Measurements from ENCODE around the gene SIGLEC1.

Gene SIGLEC1

DNA sequence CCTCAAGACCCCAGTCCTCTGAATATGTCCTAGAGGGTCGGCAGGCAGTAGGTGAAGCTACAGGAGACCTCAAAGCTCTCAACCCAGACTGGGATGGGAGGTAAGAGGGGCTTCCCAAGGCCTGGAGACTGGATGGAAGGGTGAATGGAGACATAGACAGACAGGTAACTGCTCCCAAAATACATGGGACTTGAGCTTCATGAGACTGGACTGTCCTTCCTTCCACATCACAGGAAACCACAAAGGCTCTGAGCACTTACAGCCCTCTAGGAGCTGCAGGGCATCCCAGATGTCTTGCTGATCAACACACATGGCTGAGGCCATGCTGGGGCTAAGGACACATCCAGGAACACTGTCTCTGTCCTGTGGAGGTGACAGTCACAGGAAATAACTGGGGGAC lies 31.6 kb upstream of the SIGLEC1 start:
- no peak for DNase-seq (ENCODE audit: low read depth)

DNA sequence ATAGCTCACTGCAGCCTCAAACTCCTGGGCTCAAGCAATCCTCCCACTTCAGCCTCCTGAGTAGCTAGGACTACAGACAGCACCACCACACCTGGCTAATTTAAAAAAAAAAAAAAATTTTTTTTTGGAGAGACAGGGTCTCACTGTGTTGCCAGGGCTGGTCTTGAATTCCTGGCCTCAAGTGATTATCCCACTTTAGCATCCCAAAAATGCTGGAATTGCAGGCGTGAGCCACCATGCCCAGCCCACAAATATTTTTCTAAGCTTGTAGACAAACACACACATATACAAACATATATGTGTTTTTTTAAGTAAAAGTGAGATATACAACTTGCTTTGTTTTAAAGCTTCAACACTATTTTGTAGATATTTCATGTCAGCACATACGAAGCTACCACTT lies 30.9 kb upstream of the SIGLEC1 start:
- DNase-seq (ENCODE audit: low read depth) = no peak

DNA sequence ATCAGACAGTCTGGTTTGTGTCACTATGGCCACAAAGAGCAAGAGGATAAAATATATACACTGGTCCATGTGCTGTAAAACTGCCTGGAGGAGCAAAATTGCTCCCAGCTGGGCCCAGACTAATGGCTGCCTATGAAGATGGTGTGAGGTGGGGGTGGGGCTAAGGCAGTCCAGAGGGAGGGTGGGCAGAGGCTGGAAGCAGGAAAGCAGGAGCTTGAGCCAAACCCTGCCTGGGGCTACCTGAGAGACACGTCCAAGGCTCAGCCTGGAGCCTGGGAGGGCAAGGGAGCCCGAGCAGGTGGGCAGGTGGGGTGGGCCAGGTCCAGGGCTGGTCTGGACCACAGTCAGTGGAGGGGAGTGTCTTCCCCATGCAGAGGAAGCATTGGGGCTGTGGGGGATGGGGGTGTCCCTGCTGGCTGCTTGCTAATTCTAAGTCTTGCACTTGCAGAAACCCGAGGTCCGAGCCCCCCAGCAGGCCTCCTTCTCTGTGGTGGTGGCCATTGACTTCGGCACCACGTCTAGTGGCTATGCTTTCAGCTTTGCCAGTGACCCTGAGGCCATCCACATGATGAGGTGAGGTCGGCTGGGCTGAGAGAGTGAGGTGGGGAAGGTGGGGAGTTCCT lies 29.5 kb upstream of the SIGLEC1 start:
- no peak for DNase-seq (ENCODE audit: low read depth)

DNA sequence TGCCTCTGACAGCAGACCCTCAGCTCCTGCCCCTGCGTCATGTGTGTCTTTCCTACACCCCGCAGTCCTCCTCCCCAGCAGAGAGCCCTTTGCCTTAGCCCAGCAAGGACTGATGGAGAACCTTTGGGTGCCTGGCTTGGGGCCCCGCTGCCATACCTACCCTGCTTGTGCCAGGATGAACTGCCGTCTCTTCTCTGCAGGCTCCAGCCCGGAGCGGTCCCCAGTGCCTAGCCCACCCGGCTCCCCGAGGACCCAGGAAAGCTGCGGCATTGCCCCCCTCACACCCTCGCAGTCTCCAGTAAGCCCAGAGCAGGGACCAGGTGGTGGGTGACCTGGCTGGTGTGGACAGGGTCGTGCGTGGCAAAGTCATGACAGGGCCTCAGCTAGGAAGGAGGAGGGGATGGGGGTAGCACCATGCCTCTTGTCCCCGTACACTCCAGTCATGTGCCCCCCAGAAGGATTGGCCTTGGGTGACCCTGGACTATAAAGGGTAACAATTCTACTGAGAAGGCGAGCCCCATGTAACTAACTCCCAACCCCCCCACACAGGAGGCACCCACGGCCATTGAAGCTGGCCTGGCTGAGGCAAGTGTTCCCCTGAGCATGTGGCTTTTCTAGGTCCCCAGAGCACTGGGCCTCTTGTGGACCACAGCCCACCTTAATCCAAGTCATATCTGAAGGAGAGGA lies 28.4 kb upstream of the SIGLEC1 start:
- DNase-seq (ENCODE audit: low read depth) = no peak

DNA sequence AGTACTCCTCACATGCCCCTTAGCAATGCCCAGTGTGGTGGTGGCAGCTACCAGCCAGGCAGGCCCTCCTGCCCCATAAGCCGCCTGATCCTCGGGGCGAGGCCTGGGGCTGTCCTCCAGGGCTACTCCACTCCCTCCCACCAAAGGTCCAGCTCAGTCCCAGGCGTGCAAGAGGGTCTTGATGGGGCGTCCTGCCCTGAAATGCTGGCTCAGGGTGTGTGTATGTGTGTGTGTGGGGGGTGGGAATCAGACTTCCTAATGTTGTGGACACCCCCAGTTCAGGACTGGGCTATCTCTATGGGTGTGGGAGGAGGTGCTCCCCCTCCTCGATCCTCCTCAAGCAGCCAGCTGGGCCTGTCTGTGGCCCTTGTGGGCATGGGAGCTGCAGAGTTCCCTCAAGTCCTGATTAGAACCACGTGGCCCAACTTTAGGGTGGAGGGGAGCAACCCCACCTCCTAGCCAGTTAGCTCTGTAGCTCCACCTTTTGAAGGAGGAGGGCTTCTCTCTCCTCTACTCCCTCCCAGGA lies 27.6 kb upstream of the SIGLEC1 start:
- no peak for DNase-seq (ENCODE audit: low read depth)

DNA sequence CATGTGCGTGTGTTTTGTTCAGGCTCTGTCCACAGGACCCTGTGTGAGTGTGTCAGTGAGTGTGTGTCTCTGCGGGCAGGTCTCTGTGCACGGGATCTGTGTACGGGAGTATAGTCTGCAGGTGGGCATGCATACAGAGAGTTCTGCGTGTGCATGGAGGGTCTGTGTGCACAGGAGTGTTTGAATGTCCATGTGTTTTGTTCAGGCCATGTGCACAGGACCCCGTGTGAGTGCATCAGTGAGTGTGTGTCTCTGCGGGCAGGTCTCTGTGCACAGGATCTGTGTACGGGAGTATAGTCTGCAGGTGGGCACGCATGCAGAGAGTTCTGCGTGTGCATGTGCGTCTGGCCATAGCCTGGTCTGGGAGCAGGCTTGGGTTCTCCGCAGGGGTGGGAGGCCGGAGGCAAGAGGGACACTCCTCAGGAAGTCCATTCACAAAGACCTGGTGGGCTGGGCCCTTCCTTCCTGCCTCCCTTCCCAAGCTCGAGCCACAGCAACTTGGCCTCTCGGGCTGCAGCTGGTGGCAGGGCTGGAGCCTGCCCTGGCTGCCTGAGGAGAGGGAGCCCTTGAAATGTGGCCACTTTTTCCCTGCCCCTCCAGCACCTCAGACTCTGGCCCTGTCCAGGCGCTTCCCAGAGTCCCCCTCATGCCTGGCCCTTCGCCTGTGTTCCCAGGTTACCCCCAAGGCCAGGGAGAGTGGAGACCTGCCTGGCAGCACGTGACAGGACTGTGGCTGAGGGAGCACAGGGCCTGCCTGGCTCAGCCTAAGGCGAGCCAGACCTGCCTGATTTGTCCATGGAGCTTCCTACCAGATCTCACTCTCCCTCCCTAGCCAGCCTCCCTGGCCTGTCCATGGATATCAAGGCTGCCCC lies 26.9 kb upstream of the SIGLEC1 start:
- DNase-seq (ENCODE audit: low read depth) = no peak

DNA sequence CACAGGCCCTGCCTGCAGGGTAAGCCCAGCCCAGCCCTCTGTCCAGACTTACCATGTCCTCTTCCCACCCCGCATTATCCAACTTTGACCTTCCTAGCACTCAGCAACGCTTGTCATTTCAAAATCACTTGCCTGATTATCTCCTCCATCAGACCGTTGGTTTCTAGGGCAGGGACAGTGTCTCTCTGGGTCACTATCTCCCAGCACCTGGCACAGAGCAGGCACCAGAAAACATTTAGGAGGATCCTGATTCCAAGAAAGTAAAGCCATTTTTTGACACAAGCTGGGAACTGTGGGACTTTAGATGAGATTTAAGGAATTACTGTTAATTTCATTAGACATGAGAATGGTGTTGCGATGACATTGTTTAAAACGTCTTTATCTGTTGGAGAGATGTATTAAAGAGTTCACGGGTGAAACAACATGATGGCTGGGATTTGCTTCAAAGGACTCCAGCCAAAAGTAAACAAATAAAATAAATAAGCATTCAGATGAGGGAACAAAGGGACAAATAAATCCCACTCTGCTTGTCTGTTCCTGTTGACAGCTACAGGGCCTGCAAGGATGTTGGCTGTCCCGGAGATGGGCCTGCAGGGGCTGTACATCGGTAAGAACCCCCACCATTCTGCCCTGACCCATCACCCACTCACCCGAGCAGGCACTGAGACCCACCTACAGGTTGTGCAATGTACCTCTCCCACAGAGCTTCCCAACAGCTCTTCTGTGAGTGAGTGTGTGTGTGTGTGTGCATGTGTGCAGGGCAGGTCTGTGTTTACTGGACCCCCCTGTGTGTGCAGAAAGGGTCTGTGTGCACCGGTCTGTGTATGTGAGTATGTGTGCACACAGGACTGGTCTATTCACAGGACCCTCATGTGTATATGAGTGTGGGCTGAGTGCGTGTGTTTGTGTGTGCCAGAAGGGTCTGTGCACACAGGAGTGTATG lies 26.0 kb upstream of the SIGLEC1 start:
- DNase-seq (ENCODE audit: low read depth) = no peak

DNA sequence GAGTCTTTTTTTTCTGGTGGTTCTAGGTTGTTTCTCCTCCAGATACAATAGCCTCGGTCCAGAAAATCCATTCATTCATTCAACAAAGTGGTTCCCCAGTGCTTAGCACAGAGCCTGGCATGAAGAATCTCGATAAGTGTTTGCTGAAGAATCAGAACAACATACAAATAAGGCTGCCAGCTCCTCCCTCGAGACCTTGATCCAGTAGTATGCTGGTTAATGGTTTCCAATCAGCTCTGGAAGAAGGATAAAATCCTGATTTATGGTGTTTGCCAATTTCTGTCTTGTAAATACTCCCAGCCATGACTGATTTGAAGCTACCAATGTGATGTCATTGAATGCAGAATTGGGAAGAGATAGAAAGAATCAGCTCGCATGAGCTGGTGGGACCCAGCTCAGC lies 23.4 kb upstream of the SIGLEC1 start:
- no peak for DNase-seq (ENCODE audit: low read depth)

DNA sequence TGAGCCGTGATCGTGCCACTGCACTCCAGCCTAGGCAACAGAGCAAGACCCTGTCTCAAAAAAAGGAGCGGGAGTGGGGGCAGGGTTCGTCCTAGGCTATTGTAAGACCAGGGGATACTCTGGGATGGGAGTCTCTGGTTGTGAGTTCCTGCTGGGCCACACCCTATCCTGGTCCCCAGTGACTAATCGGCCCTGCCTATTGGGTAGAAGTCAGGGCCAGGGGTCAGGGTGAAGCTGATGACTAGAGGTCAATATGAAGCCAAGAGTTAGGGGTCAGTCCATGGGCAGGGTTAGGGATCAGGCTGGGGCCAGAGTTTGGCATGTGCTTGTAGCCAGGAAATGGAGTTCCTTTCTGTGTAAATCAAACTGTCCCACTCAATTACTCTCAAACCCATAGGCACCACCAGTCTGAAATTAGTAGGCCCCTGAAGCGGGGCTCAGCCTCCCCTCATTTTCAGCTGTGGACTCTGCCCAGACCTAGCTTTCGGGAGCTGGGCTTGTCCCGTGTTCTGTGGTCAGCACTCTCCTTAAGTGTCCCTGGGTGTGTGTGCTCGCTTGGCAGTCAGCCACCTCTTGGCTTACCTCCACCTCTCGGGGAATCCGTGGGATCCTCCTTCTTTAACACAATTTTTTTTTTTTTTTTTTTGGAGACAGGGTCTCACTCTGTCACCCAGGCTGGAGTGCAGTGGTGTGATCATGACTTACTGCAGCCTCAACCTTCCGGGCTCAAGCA lies 21.9 kb upstream of the SIGLEC1 start:
- DNase-seq (ENCODE audit: low read depth) = no peak

DNA sequence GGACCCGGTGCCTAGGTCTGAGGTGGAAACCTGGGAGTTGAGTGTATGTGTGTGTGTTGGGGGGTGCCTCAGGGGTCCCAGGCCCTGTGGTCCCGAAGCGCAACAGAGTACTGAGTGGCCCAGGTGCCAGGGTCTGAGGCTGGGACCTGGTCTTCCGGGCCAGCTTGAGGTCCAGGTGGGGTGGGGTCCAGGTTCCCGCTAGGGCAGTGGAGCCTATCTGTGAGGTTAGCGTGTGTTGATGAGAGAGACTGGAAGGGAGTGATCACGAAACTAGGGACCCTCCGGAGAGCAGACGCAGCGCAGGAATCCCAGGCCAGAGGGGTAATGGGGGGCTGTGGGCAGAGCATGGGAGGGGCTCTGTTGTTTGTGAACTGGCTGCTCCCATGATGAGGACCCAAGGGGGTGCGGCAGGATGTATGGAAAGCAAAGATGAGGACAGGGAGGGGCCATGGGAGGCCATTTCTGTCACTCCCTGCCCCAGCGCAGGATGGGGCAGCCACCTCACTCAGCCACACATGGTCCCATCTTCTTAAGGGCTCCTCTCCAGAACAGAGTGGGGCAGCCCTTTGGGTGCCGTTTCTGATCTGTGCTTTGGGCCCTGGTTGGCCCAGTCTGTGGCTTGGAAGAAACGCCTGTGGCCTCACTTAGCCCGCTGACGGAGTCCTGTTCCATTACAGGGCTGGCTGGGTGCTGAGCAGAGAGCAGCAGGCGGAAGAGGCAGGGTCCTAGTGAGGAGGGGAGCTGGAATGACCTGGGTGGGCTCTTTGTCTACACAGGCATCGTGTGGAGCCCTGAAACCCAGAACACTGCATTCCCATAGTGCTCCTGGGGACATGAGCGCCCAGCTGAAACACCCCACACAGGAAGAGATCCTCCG lies 21.0 kb upstream of the SIGLEC1 start:
- no peak for DNase-seq (ENCODE audit: low read depth)

DNA sequence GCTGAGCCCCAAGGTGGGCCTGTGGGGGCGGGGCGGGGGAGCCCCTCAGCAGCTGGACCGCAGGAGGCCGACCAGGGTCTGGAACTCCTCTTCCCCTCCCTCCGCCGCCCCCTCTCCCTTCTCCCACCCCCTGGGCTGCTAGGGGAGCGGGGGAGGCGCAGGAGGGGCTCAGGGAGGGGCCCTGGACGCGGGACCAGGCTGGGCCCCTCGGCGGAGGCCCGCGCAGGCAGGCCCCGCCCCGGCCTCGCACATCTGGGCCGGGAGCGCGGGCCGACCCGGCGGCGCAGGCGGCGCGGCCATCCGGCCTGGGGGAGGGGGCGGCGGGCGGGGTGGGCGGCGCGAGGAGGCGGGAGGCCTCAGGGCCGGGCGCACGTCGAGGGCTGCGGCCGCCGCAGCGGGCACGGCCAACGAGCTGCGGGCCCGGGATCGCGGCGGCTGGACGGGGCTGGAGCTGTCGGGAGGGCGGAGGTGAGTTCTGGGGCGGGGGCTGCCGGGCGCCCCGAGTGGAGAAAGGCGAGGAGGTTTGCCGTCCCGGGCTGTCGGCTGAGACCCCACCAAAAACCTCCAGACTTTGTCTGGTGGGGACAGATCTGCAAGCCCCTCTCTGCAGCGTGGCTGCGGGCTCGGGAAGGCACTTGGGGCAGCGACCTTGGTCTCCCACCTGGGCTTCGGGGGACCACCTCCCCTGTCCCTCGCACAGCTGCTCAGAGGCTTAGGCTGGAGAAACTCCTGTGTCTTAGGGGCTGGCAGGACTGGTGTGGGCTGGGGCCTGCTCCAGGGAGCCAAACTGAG lies 20.1 kb upstream of the SIGLEC1 start, which contains the start of gene HSPA12B:
Gene HSPA12B, plus strand, starts transcription at position 359 of the 792 bp plus-strand sequence. CDS start 5,990 bp downstream, outside the sequence.
- DNase-seq (ENCODE audit: low read depth) = no peak

DNA sequence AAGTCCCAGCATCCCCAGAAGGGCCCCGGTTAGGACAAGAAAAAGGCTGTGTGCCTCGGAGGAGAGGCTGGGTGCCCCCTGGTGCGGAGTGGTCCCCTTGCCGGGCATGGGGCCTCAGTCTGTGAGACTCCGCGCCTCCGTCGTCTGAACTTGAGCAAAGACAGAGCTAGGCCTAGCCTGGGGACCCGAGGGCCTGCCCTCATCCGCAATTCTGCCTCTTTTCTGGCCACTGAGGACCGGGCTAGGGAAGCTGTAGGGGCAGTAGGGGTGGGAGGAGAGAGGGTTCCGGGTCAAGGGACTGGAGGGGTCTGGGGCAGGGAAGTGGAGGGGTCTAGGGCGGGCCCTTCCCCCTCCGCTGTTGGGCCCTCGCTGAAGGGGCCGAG lies 19.5 kb upstream of the SIGLEC1 start:
- DNase-seq (ENCODE audit: low read depth) = no peak

DNA sequence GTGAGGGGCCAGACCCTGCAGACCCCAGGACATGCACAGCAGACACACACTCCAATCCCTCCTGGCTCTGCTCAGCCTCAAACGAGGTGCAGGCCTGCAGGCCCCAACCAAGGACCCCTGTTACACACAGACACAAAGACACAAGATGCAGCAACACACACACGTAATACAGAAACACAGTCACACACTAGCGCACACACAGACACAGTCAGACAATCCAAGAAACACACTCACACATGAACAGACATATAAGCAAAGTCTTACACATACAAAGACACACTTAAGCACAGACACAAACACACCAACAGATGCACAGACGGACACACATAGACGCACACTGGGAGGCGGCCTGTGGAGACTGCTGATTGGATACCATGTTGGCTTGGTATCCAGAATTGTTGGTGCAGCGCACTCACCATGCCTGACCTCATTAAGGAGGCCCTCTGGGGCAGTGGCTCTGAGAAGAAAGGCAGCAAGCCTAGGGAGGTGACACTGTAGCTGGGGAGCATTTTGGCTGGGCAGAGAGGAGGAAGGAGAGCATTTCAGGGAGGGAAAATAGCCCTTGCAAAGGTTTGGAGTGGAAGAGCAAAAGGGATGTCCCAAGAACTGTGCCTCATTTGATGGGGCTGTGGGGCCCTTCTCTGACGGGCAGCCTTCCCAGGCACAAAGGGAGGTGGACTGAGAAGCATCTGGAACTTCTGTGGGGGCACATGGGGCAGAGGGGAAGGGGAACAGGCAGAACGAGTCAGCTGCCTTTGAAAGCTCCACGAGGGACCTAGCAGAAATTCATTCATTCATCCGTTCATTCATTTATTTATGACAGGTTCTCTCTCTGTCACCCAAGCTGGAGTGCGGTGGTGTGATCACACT lies 18.6 kb upstream of the SIGLEC1 start:
- DNase-seq (ENCODE audit: low read depth) = no peak

DNA sequence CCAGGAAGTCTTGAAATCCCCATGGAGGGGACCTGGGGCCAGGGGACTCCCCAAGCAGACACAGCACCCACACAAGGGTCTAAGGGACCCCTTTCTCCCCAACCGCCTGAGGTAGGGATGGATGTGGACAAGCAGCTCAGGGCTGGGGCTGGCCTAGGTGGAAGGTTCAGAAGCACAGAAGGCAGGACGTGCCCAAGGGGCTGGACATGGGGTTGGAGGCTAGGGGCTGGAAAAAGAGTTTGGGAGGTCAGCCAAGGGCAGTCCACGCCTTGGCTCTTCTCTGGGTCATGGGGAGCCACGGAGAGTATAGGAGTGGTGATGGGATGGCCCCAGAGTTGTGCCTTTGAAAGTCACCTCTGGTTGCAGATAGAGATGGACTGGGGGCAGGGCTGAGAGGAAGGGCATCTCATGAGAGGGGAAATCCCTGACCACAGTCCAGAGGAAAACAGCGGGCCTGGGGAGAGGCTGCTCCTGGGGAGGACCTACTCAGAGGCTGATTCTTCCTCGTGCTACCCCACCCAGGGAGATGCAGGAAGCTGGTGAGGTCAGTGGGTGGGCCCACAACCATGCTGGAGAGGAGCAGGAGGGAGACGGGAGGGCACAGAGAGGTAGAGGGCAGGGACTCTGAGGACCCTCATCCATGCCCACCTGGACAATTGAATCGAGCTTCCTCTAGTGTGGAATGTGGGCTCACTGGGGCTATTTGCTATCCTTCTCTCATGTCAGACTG lies 17.6 kb upstream of the SIGLEC1 start:
- no peak for DNase-seq (ENCODE audit: low read depth)

DNA sequence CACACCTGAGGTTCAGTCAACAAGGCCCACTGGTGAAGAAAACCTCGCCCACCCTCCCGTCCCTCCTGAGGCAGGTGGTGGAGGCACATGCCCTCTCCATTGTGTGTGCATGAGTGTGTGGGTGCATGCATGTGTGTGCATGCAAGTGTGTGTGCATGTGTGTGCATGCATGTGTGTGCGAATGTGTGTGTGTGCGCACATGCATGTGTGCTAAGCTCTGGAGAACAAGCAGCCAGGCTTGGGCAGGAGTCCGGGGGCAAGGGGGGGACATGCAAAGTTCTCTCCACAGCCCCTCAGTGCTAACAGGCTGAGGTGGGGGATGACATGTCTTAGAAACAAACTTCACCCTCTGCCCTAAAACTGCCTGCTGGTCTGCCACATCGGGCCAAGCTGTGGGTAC lies 17.0 kb upstream of the SIGLEC1 start:
- no peak for DNase-seq (ENCODE audit: low read depth)

DNA sequence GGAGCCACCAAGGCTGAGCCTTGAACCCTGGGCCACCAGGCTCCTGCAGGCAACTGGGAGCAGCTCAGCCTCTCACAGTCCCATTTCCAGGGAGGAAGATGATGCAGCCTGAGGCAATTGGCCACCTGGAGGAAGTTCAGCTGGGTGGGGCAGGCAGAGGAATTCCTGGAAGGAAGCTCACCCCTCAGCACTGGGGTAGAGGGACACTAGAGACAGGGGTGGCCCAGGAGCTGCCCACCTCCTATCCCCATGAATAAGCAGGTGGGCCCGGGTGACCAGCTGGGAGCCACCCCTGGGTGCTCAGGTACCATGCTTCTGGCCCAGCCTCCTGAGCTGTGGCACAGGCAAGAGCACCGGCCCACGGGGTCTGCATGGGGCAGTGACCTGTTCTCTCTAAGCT lies 16.5 kb upstream of the SIGLEC1 start:
- DNase-seq (ENCODE audit: low read depth) = no peak

DNA sequence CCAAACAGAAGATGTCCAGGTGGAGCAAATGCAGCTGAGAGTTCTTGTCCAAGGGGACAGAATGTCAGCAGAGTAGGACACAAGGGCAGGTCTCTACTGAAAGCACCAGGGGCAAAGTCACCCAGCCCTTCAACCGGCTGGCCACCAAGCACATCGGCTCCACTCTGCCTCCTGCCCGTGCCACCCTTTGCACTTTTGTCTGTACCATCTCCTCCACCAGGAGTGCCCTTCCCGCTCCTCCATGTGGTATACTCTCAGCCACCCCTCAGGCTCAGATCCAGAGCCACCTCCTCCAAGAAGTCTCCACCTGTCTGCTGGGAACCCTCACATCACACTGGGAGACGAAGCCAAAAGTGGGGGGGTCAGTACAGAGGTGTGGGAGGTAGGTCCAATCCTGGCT lies 16.0 kb upstream of the SIGLEC1 start:
- no peak for DNase-seq (ENCODE audit: low read depth)

Measured in stimulated activated CD8-positive, alpha-beta memory T cell treated with anti-CD3 and anti-CD28 coated beads, Interleukin-15, amount 100 ng/mL, for 24 hours (primary cell).